SK-N-SH (cell line): ENCODE measurements around the gene GANC. TPM values are rescaled to one million over a fixed set of nuclear protein-coding genes. Genes with fewer than 3 reads are reported as not detected.

Experiments
- CTCF ChIA-PET: fragments of 300-600, 350-600 bp; formaldehyde crosslinking; extraction: SDS; loops from one replicate; lab custom pipeline; 2021; lab: Yijun Ruan, JAX
- POLR2A ChIA-PET: fragments of 350-600 bp; sonication (Branson Sonifier 250); formaldehyde crosslinking; extraction: SDS; loops from one replicate; lab custom pipeline; 2020; ENCODE audit warnings: antibody characterized with exemption, inconsistent platforms; lab: Yijun Ruan, JAX
- DNase-seq: peaks from one replicate; pipeline ENCODE4 v3.0.0; 2012
- H2AFZ ChIP-seq: fragments of 200-600 bp; sonication (generic); 2 replicates; pipeline ENCODE4 v1.8.1; 2016; ENCODE audit warnings: antibody characterized with exemption, mild to moderate bottlenecking, low read depth
- H3F3A ChIP-seq: fragments of 200-600 bp; sonication (generic); replicated peaks from 2 replicates; pipeline ENCODE3; 2016; ENCODE audit warnings: antibody characterized with exemption, mild to moderate bottlenecking; ENCODE audit not compliant: insufficient read depth
- H3K27ac ChIP-seq, 2 experiments: fragments of 200-500 bp in 1 of 2; fragments of 200-600 bp in 1 of 2; sonication (Bioruptor generic) in 1 of 2; sonication (generic), shearing (Covaris generic) in 1 of 2; 2 replicates each; pipeline versions ENCODE4 v1.5.1 to v1.6.1; 2014 to 2016; ENCODE audit warnings: low read depth in 2 of 2, inconsistent platforms in 1 of 2, low read length in 1 of 2, mild to moderate bottlenecking in 1 of 2, mixed read lengths in 1 of 2
- H3K27me3 ChIP-seq: fragments of 200-600 bp; sonication (generic), shearing (Covaris generic); 2 replicates; pipeline ENCODE4 v1.6.1; 2016; ENCODE audit warnings: mixed run types; ENCODE audit not compliant: insufficient read depth
- H3K36me3 ChIP-seq, 2 experiments: fragments of 200-500 bp in 1 of 2; fragments of 200-600 bp in 1 of 2; sonication (Bioruptor generic) in 1 of 2; sonication (generic) in 1 of 2; replicated peaks in 1 of 2; 2 replicates each; pipeline versions ENCODE3 to v1.5.1; 2014 to 2016; ENCODE audit warnings: low read length in 1 of 2, mild to moderate bottlenecking in 1 of 2; ENCODE audit not compliant: insufficient read depth in 2 of 2, control insufficient read depth in 1 of 2
- H3K4me1 ChIP-seq, 2 experiments: fragments of 200-500 bp in 1 of 2; fragments of 200-600 bp in 1 of 2; sonication (Bioruptor generic) in 1 of 2; sonication (generic), shearing (Covaris generic) in 1 of 2; 2 replicates each; pipeline versions ENCODE4 v1.5.1 to v1.6.1; 2014 to 2016; ENCODE audit warnings: low read depth in 1 of 2, low read length in 1 of 2, mixed run types in 1 of 2; ENCODE audit not compliant: insufficient read depth in 2 of 2, control insufficient read depth in 1 of 2
- H3K4me2 ChIP-seq: fragments of 200-600 bp; sonication (generic), shearing (Covaris generic); 2 replicates; pipeline ENCODE4 v1.6.1; 2017; ENCODE audit warnings: mixed run types
- H3K4me3 ChIP-seq, 2 experiments: fragments of 200-500 bp in 1 of 2; fragments of 200-600 bp in 1 of 2; sonication (Bioruptor generic) in 1 of 2; sonication (generic), shearing (Covaris generic) in 1 of 2; 2 replicates each; pipeline versions ENCODE4 v1.5.1 to v1.8.1; 2014 to 2016; ENCODE audit warnings: low read depth in 2 of 2, inconsistent platforms in 1 of 2, low read length in 1 of 2, mild to moderate bottlenecking in 1 of 2, mixed read lengths in 1 of 2, moderate library complexity in 1 of 2
- H3K79me2 ChIP-seq: fragments of 200-600 bp; sonication (generic); 2 replicates; pipeline ENCODE4 v1.8.1; 2017; ENCODE audit warnings: mild to moderate bottlenecking; ENCODE audit not compliant: insufficient read depth
- H3K9ac ChIP-seq: fragments of 200-600 bp; sonication (generic); 2 replicates; pipeline ENCODE4 v1.6.1; 2017; ENCODE audit warnings: mixed run types
- H3K9me2 ChIP-seq: fragments of 200-600 bp; sonication (generic); 2 replicates; pipeline ENCODE4 v1.6.1; 2017; ENCODE audit warnings: mixed run types
- H3K9me3 ChIP-seq: fragments of 200-600 bp; sonication (generic); 2 replicates; pipeline ENCODE4 v1.6.1; 2017; ENCODE audit warnings: mixed run types, mild to moderate bottlenecking, moderate library complexity
- H4K20me1 ChIP-seq: fragments of 200-600 bp; sonication (generic); 2 replicates; pipeline ENCODE4 v1.6.1; 2017; ENCODE audit warnings: mild to moderate bottlenecking, mixed run types; ENCODE audit not compliant: insufficient read depth
- ELF1 ChIP-seq: IDR thresholded peaks from 2 replicates; pipeline ENCODE4 v1.4.0; 2012
- EP300 ChIP-seq, 2 experiments: IDR thresholded peaks; 2 replicates each; pipeline versions ENCODE4 v1.4.0 to v1.6.1; 2012; ENCODE audit warnings: borderline replicate concordance in 1 of 2, low read depth in 1 of 2, low read length in 1 of 2
- EZH2phosphoT487 ChIP-seq: fragments of 200-600 bp; sonication (generic); IDR thresholded peaks from 2 replicates; pipeline ENCODE4 v1.6.1; 2017; ENCODE audit warnings: low read depth, mixed run types, mild to moderate bottlenecking, antibody characterized with exemption, moderate library complexity, borderline replicate concordance
- FOSL2 ChIP-seq: IDR thresholded peaks from 2 replicates; pipeline ENCODE4 v1.4.0; 2012; ENCODE audit warnings: low read depth, mild to moderate bottlenecking, moderate library complexity, borderline replicate concordance
- GATA2 ChIP-seq: sonication (generic); formaldehyde crosslinking; IDR thresholded peaks from 2 replicates; pipeline ENCODE4 v1.5.0; 2020; ENCODE audit warnings: mild to moderate bottlenecking, missing genetic modification reagents
- IRF3 ChIP-seq: fragments of 150-350 bp; IDR thresholded peaks from 2 replicates; pipeline ENCODE4 v1.6.1; 2016; ENCODE audit warnings: mild to moderate bottlenecking, low read depth, low read length
- POLR2AphosphoS5 ChIP-seq: IDR thresholded peaks from 2 replicates; pipeline ENCODE4 v1.6.1; 2012; ENCODE audit warnings: low read depth, low read length
- RAD21 ChIP-seq: IDR thresholded peaks from 2 replicates; pipeline ENCODE4 v1.6.1; 2012; ENCODE audit warnings: mild to moderate bottlenecking, low read length
- RCOR1 ChIP-seq: fragments of 150-350 bp; IDR thresholded peaks from 2 replicates; pipeline ENCODE4 v1.6.1; 2017; ENCODE audit warnings: antibody characterized with exemption, low read length
- SIN3A ChIP-seq: IDR thresholded peaks from 2 replicates; pipeline ENCODE4 v1.6.1; 2012; ENCODE audit warnings: low read depth, mild to moderate bottlenecking, low read length, moderate library complexity, borderline replicate concordance
- SMC3 ChIP-seq: IDR thresholded peaks from 2 replicates; pipeline ENCODE4 v1.6.1; 2012; ENCODE audit warnings: low read depth, low read length, improper control_type of control experiment
- TCF12 ChIP-seq: IDR thresholded peaks from 2 replicates; pipeline ENCODE4 v1.4.0; 2012
- USF1 ChIP-seq: IDR thresholded peaks from 2 replicates; pipeline ENCODE4 v1.4.0; 2012; ENCODE audit warnings: low read depth, borderline replicate concordance
- WGBS: methylation state at CpG from one replicate; pipeline ENCODE4 v1.1.6; 2017; ENCODE audit warnings: low lambda C conversion rate; 5-methylcytosine and 5-hydroxymethylcytosine counted together
- polyA plus RNA-seq, 3 experiments: library from polyadenylated mRNA; depleted of rRNA; stranded (reverse); fragments of >200 nt; gene quantifications; 2 replicates each; pipeline ENCODE4 v1.2.3, GENCODE V29; 2012
- TF ChIP-seq, protein P1 (sequence below): IDR thresholded peaks from 2 replicates; pipeline ENCODE4 v1.4.0; 2012; ENCODE audit warnings: low read depth, borderline replicate concordance
- TF ChIP-seq, protein P2 (sequence below): IDR thresholded peaks from 2 replicates; pipeline ENCODE4; 2012
- TF ChIP-seq, protein P3 (sequence below): IDR thresholded peaks from 2 replicates; pipeline ENCODE4 v1.4.0; 2012; ENCODE audit warnings: low read depth

Gene GANC
- polyA plus RNA-seq, 1 of the 3 experiments (the other 2 are of a cell fraction), result 6.8 TPM

GRCh38 chr15:42405863-42406482 is 133.0 kb downstream of the GANC start:
- H3K9ac ChIP-seq, result no peak overlapping the region
- POLR2A ChIA-PET, result no interaction called here
- H3F3A ChIP-seq, result no peaks in the 10 kb centered on the region
- H4K20me1 ChIP-seq, result no peaks in the 10 kb centered on the region
- DNase-seq, result no peak
- H3K27ac ChIP-seq, result no peak overlapping the region
- no peak overlapping the region for H3K4me3 ChIP-seq
- H3K9me2 ChIP-seq, result no peaks in the 10 kb centered on the region
- no peaks in the 10 kb centered on the region; a peak in 1 of 4 replicates for H3K4me1 ChIP-seq
- no peaks in the 10 kb centered on the region for H3K27me3 ChIP-seq
- WGBS, result 82% methylated on average over 6 of the region's 6 CpGs
- no peak overlapping the region for H2AFZ ChIP-seq
- H3K36me3 ChIP-seq, result no peaks in the 10 kb centered on the region
- no peak overlapping the region for H3K4me2 ChIP-seq
- no peaks in the 10 kb centered on the region for H3K9me3 ChIP-seq
- H3K79me2 ChIP-seq, result no peaks in the 10 kb centered on the region
- CTCF ChIA-PET, result no interaction called here
- TF ChIP-seq, protein P1, sequence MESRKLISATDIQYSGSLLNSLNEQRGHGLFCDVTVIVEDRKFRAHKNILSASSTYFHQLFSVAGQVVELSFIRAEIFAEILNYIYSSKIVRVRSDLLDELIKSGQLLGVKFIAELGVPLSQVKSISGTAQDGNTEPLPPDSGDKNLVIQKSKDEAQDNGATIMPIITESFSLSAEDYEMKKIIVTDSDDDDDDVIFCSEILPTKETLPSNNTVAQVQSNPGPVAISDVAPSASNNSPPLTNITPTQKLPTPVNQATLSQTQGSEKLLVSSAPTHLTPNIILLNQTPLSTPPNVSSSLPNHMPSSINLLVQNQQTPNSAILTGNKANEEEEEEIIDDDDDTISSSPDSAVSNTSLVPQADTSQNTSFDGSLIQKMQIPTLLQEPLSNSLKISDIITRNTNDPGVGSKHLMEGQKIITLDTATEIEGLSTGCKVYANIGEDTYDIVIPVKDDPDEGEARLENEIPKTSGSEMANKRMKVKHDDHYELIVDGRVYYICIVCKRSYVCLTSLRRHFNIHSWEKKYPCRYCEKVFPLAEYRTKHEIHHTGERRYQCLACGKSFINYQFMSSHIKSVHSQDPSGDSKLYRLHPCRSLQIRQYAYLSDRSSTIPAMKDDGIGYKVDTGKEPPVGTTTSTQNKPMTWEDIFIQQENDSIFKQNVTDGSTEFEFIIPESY, result no peak
- no peak for TF ChIP-seq IRF3
- TF ChIP-seq GATA2 (CRISPR knock-in tag), result no peak
- TF ChIP-seq, protein P2, sequence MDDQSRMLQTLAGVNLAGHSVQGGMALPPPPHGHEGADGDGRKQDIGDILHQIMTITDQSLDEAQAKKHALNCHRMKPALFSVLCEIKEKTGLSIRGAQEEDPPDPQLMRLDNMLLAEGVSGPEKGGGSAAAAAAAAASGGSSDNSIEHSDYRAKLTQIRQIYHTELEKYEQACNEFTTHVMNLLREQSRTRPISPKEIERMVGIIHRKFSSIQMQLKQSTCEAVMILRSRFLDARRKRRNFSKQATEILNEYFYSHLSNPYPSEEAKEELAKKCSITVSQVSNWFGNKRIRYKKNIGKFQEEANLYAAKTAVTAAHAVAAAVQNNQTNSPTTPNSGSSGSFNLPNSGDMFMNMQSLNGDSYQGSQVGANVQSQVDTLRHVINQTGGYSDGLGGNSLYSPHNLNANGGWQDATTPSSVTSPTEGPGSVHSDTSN, result no peak
- no peak for TF ChIP-seq ELF1
- no peak for TF ChIP-seq RAD21
- TF ChIP-seq SIN3A, result no peak
- TF ChIP-seq USF1, result no peak
- no peak for TF ChIP-seq EP300 (IDR thresholded peaks at IDR 0.05; ENCODE audit: borderline replicate concordance in 1 of 2, low read depth in 1 of 2, low read length in 1 of 2)
- no peak for TF ChIP-seq FOSL2
- TF ChIP-seq, protein P3, sequence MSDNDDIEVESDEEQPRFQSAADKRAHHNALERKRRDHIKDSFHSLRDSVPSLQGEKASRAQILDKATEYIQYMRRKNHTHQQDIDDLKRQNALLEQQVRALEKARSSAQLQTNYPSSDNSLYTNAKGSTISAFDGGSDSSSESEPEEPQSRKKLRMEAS, result no peak
- TF ChIP-seq RCOR1, result no peak
- TF ChIP-seq POLR2AphosphoS5, result no peak
- TF ChIP-seq EZH2phosphoT487, result no peak
- no peak for TF ChIP-seq TCF12
- TF ChIP-seq SMC3, result no peak

Other genes starting within 250 kb of the GANC start
- not detected in 2 replicates for gene PLA2G4D, start 178.6 kb upstream of the GANC start, polyA plus RNA-seq (2012; rRNA removed)
- not detected in 2 replicates for gene PLA2G4F, start 116.6 kb upstream of the GANC start, polyA plus RNA-seq (2012; rRNA removed)
- gene VPS39, start 64.9 kb upstream of the GANC start, polyA plus RNA-seq (2012; rRNA removed), result 61.1 and 68.4 TPM in 2 replicates
- 20.8 and 23.2 TPM in 2 replicates for gene TMEM87A, start 232 bp downstream of the GANC start, polyA plus RNA-seq (2012; rRNA removed)
- gene CAPN3, start 86.3 kb downstream of the GANC start, polyA plus RNA-seq (2012; rRNA removed), result 1.8 and 1.9 TPM in 2 replicates
- gene ZNF106, start 217.9 kb downstream of the GANC start, polyA plus RNA-seq (2012; rRNA removed), result 8.9 and 12.9 TPM in 2 replicates
- gene SNAP23, start 222.4 kb downstream of the GANC start, polyA plus RNA-seq (2012; rRNA removed), result 39.2 and 45.0 TPM in 2 replicates